Neural cell (in vitro differentiated cells): ENCODE results near the gene NRL.

Experiments used
- EP300 ChIP-seq: fragments of 450-650 bp; conservative IDR thresholded peaks from 2 replicates; pipeline ENCODE4 v1.6.1; 2014; ENCODE audit warnings: antibody characterized with exemption, mild to moderate bottlenecking, moderate library complexity; ENCODE audit not compliant: poor library complexity, severe bottlenecking
- POLR2AphosphoS5 ChIP-seq: IDR thresholded peaks from 2 replicates; pipeline ENCODE4 v1.6.1; 2012
- RAD21 ChIP-seq: fragments of 450-650 bp; conservative IDR thresholded peaks from 2 replicates; pipeline ENCODE4 v1.6.1; 2014; ENCODE audit warnings: antibody characterized with exemption, mild to moderate bottlenecking, moderate library complexity
- TAF1 ChIP-seq: IDR thresholded peaks from 2 replicates; pipeline ENCODE4 v1.6.1; 2012; ENCODE audit warnings: low read depth
- TF ChIP-seq, protein P1 (sequence below): fragments of 450-650 bp; IDR thresholded peaks from 2 replicates; pipeline ENCODE4 v1.5.1; 2014; ENCODE audit warnings: antibody characterized with exemption, mild to moderate bottlenecking, moderate library complexity; ENCODE audit not compliant: poor library complexity, severe bottlenecking
- TF ChIP-seq, protein P2 (sequence below): IDR thresholded peaks from 2 replicates; pipeline ENCODE4 v1.6.1; 2012; ENCODE audit warnings: borderline replicate concordance

DNA sequence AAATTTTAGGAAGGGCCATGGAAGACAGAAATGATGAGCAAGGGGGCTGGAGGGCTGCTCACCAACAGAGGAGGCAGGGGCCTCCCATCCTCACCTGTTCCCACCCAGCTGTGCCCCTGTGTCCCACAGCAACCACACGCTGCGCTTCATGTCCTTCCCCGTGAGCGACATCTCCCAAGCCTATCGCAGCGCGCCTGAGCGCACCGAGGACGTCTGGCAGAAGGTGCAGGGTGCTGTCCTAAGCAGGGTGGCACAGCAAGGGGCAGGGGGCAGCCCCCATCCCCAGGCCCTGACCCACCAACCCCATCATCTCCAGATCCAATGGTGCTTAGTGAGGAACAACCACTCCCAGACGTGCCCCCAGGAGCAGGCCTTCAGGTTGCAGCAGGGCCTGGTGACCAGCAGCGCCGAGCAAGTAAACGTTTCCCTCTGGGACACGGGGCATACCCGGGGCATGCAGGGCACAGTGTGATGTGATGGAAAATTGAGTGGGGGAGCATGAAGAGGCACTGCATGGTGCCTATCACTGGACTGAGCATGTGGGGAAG, 54.8 kb downstream of the NRL start:
- TF ChIP-seq, protein P1, sequence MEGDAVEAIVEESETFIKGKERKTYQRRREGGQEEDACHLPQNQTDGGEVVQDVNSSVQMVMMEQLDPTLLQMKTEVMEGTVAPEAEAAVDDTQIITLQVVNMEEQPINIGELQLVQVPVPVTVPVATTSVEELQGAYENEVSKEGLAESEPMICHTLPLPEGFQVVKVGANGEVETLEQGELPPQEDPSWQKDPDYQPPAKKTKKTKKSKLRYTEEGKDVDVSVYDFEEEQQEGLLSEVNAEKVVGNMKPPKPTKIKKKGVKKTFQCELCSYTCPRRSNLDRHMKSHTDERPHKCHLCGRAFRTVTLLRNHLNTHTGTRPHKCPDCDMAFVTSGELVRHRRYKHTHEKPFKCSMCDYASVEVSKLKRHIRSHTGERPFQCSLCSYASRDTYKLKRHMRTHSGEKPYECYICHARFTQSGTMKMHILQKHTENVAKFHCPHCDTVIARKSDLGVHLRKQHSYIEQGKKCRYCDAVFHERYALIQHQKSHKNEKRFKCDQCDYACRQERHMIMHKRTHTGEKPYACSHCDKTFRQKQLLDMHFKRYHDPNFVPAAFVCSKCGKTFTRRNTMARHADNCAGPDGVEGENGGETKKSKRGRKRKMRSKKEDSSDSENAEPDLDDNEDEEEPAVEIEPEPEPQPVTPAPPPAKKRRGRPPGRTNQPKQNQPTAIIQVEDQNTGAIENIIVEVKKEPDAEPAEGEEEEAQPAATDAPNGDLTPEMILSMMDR = no peak
- TF ChIP-seq TAF1 = no peak
- no peak for TF ChIP-seq POLR2AphosphoS5
- no peak for TF ChIP-seq EP300
- TF ChIP-seq, protein P2, sequence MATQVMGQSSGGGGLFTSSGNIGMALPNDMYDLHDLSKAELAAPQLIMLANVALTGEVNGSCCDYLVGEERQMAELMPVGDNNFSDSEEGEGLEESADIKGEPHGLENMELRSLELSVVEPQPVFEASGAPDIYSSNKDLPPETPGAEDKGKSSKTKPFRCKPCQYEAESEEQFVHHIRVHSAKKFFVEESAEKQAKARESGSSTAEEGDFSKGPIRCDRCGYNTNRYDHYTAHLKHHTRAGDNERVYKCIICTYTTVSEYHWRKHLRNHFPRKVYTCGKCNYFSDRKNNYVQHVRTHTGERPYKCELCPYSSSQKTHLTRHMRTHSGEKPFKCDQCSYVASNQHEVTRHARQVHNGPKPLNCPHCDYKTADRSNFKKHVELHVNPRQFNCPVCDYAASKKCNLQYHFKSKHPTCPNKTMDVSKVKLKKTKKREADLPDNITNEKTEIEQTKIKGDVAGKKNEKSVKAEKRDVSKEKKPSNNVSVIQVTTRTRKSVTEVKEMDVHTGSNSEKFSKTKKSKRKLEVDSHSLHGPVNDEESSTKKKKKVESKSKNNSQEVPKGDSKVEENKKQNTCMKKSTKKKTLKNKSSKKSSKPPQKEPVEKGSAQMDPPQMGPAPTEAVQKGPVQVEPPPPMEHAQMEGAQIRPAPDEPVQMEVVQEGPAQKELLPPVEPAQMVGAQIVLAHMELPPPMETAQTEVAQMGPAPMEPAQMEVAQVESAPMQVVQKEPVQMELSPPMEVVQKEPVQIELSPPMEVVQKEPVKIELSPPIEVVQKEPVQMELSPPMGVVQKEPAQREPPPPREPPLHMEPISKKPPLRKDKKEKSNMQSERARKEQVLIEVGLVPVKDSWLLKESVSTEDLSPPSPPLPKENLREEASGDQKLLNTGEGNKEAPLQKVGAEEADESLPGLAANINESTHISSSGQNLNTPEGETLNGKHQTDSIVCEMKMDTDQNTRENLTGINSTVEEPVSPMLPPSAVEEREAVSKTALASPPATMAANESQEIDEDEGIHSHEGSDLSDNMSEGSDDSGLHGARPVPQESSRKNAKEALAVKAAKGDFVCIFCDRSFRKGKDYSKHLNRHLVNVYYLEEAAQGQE = no peak
- no peak for TF ChIP-seq RAD21
